ENCODE results near the gene TOP2A.
A peak's percentile ranks its signal among the peaks of the same experiment; 100 is the strongest.

TOP2A gene

GRCh38 chr17:40443196-40443987 is 25.7 kb upstream of the TOP2A start, which contains the start of gene IGFBP4:
IGFBP4 (plus strand) TSS chr17:40443450; CDS start chr17:40443736, 286 bp downstream.
- no peaks in the 10 kb centered on the region for H3K36me3 ChIP-seq
- H3K9me3 ChIP-seq, result no peaks in the 10 kb centered on the region
- H3K4me1 ChIP-seq, result peaks cover 19% of the 10 kb centered on the region
- H3K27me3 ChIP-seq, result no peaks in the 10 kb centered on the region
- TF ChIP-seq CTCF (IDR thresholded peaks at IDR 0.05; ENCODE audit: low read depth, low read length), result peak; percentile 47
- DNase-seq, result peak; percentile 91
- peak within 1 kb of the TSS; percentile 91 for H3K4me3 ChIP-seq (ENCODE audit: low read depth, low read length)

- no peak for DNase-seq
- no peak for TF ChIP-seq CTCF (IDR thresholded peaks at IDR 0.05; ENCODE audit: low read depth, low read length)
- Histone ChIP-seq H3K36me3 (no peaks in the 10 kb centered on the region), H3K27me3 (no peaks in the 10 kb centered on the region), H3K9me3 (no peaks in the 10 kb centered on the region), H3K4me1 (peaks cover 14% of the 10 kb centered on the region), H3K4me3 (ENCODE audit: low read depth, low read length) (peak overlapping the region; percentile 91)
These were observed 24.9 kb upstream of the TOP2A start for GRCh38 chr17:40442392-40443195.

GRCh38 chr17:40440166-40440565 is 22.5 kb upstream of the TOP2A start:
- no peak for DNase-seq
- Histone ChIP-seq H3K27me3 (no peaks in the 10 kb centered on the region), H3K4me3 (ENCODE audit: low read depth, low read length) (no peak overlapping the region), H3K4me1 (peaks cover 5% of the 10 kb centered on the region), H3K9me3 (no peaks in the 10 kb centered on the region), H3K36me3 (no peaks in the 10 kb centered on the region)
- no peak for TF ChIP-seq CTCF (IDR thresholded peaks at IDR 0.05; ENCODE audit: low read depth, low read length)

- no peak for TF ChIP-seq CTCF (IDR thresholded peaks at IDR 0.05; ENCODE audit: low read depth, low read length)
- Histone ChIP-seq H3K4me3 (ENCODE audit: low read depth, low read length) (no peak overlapping the region), H3K4me1 (peaks cover 16% of the 10 kb centered on the region), H3K27me3 (no peaks in the 10 kb centered on the region), H3K9me3 (no peaks in the 10 kb centered on the region), H3K36me3 (no peaks in the 10 kb centered on the region)
- DNase-seq, result peak; percentile 45
These were observed 19.5 kb upstream of the TOP2A start for GRCh38 chr17:40437095-40437732.

- no peaks in the 10 kb centered on the region for H3K27me3 ChIP-seq
- H3K4me1 ChIP-seq, result peaks cover 16% of the 10 kb centered on the region
- DNase-seq, result no peak
- no peak for TF ChIP-seq CTCF (IDR thresholded peaks at IDR 0.05; ENCODE audit: low read depth, low read length)
- H3K36me3 ChIP-seq, result no peaks in the 10 kb centered on the region
- no peak overlapping the region for H3K4me3 ChIP-seq (ENCODE audit: low read depth, low read length)
- H3K9me3 ChIP-seq, result no peaks in the 10 kb centered on the region
These were observed 18.9 kb upstream of the TOP2A start for GRCh38 chr17:40436636-40437035.
